Putamen (tissue), 1 donor: Measurements from ENCODE around the gene PELI1.
"Not testable (repeated sequence)": the region's sequence is repeated elsewhere in the genome, so short reads cannot be mapped to it uniquely, and the experiment has no call there.

Experiments used
- DNase-seq: peaks from one replicate; pipeline ENCODE4 v3.0.0-alpha.2; 2016; ENCODE audit warnings: low spot score

Gene PELI1

GRCh38 chr2:64086347-64087082 is 57.7 kb downstream of the PELI1 start:
- no peak for DNase-seq

- no peak for DNase-seq
Observed at GRCh38 chr2:64085936-64086335, 58.3 kb downstream of the PELI1 start.

GRCh38 chr2:64081046-64081445 is 63.2 kb downstream of the PELI1 start:
- no peak for DNase-seq

GRCh38 chr2:64080179-64080578 is 64.0 kb downstream of the PELI1 start:
- DNase-seq: no peak

- DNase-seq: not testable (repeated sequence)
Observed at GRCh38 chr2:64079688-64080087, 64.5 kb downstream of the PELI1 start.

- not testable (repeated sequence) for DNase-seq
Observed at GRCh38 chr2:64076828-64077227, 67.4 kb downstream of the PELI1 start.

- DNase-seq: not testable (repeated sequence)
Observed at GRCh38 chr2:64074616-64075015, 69.6 kb downstream of the PELI1 start.

- DNase-seq: no peak
Observed at GRCh38 chr2:64067326-64067725, 76.9 kb downstream of the PELI1 start.

- no peak for DNase-seq
Observed at GRCh38 chr2:64065516-64065915, 78.7 kb downstream of the PELI1 start.

- peak; percentile 34 for DNase-seq
Observed at GRCh38 chr2:64063924-64064331, 80.3 kb downstream of the PELI1 start.

- DNase-seq: no peak
Observed at GRCh38 chr2:64063454-64063853, 80.8 kb downstream of the PELI1 start.

- DNase-seq: no peak
Observed at GRCh38 chr2:64062840-64063239, 81.4 kb downstream of the PELI1 start.

GRCh38 chr2:64059270-64059669 is 85.0 kb downstream of the PELI1 start:
- no peak for DNase-seq

GRCh38 chr2:64056021-64056420 is 88.2 kb downstream of the PELI1 start:
- DNase-seq: no peak

- DNase-seq: no peak
Observed at GRCh38 chr2:64054161-64054915, 89.9 kb downstream of the PELI1 start.

GRCh38 chr2:64052463-64053241 is 91.6 kb downstream of the PELI1 start:
- peak; percentile 21 for DNase-seq

- DNase-seq: peak; percentile 76
Observed at GRCh38 chr2:64049633-64050220, 94.5 kb downstream of the PELI1 start.

- DNase-seq: no peak
Observed at GRCh38 chr2:64045938-64046337, 98.3 kb downstream of the PELI1 start.
